Dermis blood vessel endothelial cell (primary cell): Measurements from ENCODE around the gene UTP11. TPM values are rescaled to one million over a fixed set of nuclear protein-coding genes. Genes with fewer than 3 reads are reported as not detected.
"Not testable (repeated sequence)": the region's sequence is repeated elsewhere in the genome, so short reads cannot be mapped to it uniquely, and the experiment has no call there.

Experiments used
- DNase-seq: peaks from one replicate; pipeline ENCODE4 v3.0.0; 2010
- total RNA-seq: library from RNA; depleted of rRNA; stranded (reverse); fragments of >200 nt; gene quantifications from 2 replicates; pipeline ENCODE4 v1.2.3, GENCODE V29; 2014

UTP11 gene
- 47.0 and 47.5 TPM in 2 replicates for total RNA-seq

- peak; percentile 99 for DNase-seq
Measured at GRCh38 chr1:38012363-38013226, at the start of gene UTP11. Gene UTP11 (plus strand): TSS chr1:38012734. CDS start chr1:38012803, 69 bp downstream.

GRCh38 chr1:37964106-37964505 lies 48.4 kb upstream of the UTP11 start:
- not testable (repeated sequence) for DNase-seq

GRCh38 chr1:37965301-37965700 lies 47.2 kb upstream of the UTP11 start:
- DNase-seq: no peak

- DNase-seq: not testable (repeated sequence)
Measured at GRCh38 chr1:37973684-37974083, 38.9 kb upstream of the UTP11 start.

- no peak for DNase-seq
Measured at GRCh38 chr1:37974567-37974966, 38.0 kb upstream of the UTP11 start.

GRCh38 chr1:37975083-37975482 lies 37.5 kb upstream of the UTP11 start:
- peak; percentile 76 for DNase-seq

GRCh38 chr1:37978541-37978940 lies 34.0 kb upstream of the UTP11 start:
- no peak for DNase-seq

- no peak for DNase-seq
Measured at GRCh38 chr1:37983546-37983945, 29.0 kb upstream of the UTP11 start.

GRCh38 chr1:37987679-37988078 lies 24.9 kb upstream of the UTP11 start:
- DNase-seq: no peak

- peak; percentile 54 for DNase-seq
Measured at GRCh38 chr1:37989361-37989930, 23.1 kb upstream of the UTP11 start.

- DNase-seq: no peak
Measured at GRCh38 chr1:37994886-37995566, 17.5 kb upstream of the UTP11 start.

GRCh38 chr1:37995751-37996345 lies 16.7 kb upstream of the UTP11 start:
- peak; percentile 60 for DNase-seq

- no peak for DNase-seq
Measured at GRCh38 chr1:37997256-37998088, 15.1 kb upstream of the UTP11 start.

GRCh38 chr1:37998089-37998808 lies 14.3 kb upstream of the UTP11 start:
- DNase-seq: no peak

- DNase-seq: no peak
Measured at GRCh38 chr1:37998913-37999429, 13.6 kb upstream of the UTP11 start.

- peak; percentile 84 for DNase-seq
Measured at GRCh38 chr1:37999430-38000232, 12.9 kb upstream of the UTP11 start.

GRCh38 chr1:38000233-38000528 lies 12.4 kb upstream of the UTP11 start:
- no peak for DNase-seq

GRCh38 chr1:38000529-38001455 lies 11.7 kb upstream of the UTP11 start:
- DNase-seq: peak; percentile 92
